ENCODE data around the gene APCDD1.

DNA sequence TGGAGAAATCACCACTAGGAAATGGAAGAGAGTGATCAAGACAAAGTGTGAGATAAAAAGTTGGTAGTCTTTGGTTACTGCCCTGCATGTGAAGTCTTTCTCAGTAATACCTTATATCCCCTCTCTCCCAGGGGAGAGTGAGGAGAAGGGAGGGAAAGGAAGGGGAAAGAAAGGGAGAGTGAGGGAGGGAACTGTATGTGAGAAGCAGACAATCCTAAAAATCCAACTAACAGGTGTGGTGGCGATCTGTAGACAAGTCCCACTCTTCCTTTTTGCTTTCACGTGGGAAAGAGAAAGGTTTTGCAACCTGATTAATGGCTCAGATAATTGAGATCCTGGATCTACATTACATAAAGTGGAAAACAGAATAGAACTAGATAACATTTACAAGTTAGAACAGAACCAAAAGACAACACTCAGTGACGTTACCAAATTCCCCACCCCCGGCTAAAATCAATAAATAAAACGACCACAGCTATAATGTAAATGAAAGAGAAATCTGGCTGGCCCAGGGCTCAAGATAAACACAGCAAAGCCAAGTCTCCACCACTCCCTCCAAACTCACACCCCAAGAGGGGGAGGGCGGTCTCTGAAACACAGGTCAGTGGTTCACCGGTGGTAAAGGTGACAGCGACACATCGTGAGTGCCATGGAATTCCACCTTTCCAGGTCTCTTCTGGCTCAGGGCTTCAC, 10.0 kb upstream of the APCDD1 start:
- TF ChIP-seq, protein P1, sequence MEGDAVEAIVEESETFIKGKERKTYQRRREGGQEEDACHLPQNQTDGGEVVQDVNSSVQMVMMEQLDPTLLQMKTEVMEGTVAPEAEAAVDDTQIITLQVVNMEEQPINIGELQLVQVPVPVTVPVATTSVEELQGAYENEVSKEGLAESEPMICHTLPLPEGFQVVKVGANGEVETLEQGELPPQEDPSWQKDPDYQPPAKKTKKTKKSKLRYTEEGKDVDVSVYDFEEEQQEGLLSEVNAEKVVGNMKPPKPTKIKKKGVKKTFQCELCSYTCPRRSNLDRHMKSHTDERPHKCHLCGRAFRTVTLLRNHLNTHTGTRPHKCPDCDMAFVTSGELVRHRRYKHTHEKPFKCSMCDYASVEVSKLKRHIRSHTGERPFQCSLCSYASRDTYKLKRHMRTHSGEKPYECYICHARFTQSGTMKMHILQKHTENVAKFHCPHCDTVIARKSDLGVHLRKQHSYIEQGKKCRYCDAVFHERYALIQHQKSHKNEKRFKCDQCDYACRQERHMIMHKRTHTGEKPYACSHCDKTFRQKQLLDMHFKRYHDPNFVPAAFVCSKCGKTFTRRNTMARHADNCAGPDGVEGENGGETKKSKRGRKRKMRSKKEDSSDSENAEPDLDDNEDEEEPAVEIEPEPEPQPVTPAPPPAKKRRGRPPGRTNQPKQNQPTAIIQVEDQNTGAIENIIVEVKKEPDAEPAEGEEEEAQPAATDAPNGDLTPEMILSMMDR (IDR thresholded peaks at IDR 0.05; ENCODE audit: insufficient read depth, low read depth, low read length), result no peak
- no peak for TF ChIP-seq EZH2 (IDR thresholded peaks at IDR 0.05; ENCODE audit: insufficient read depth, low read length)

All from astrocyte (in vitro differentiated cells and primary cell).